IPS-18a (cell line): ENCODE measurements around the gene GRK2.
"Not testable (repeated sequence)": the region's sequence is repeated elsewhere in the genome, so short reads cannot be mapped to it uniquely, and the experiment has no call there.

Source experiments
- H3K27ac ChIP-seq: one replicate; pipeline ENCODE4 v1.5.1; 2013; ENCODE audit warnings: low read length
- H3K27me3 ChIP-seq: one replicate; pipeline ENCODE4 v1.6.1; 2013; ENCODE audit warnings: mild to moderate bottlenecking, low read length; ENCODE audit not compliant: control insufficient read depth, insufficient read depth
- H3K36me3 ChIP-seq: one replicate; pipeline ENCODE4 v1.6.1; 2013; ENCODE audit warnings: low read depth, low read length; ENCODE audit not compliant: control insufficient read depth
- H3K4me1 ChIP-seq: one replicate; pipeline ENCODE4 v1.6.1; 2013; ENCODE audit warnings: low read depth, low read length; ENCODE audit not compliant: control insufficient read depth
- H3K4me3 ChIP-seq: one replicate; pipeline ENCODE4 v1.5.1; 2013; ENCODE audit warnings: low read length
- H3K9ac ChIP-seq: one replicate; pipeline ENCODE4 v1.6.1; 2013; ENCODE audit warnings: mild to moderate bottlenecking, low read length, moderate library complexity
- H3K9me3 ChIP-seq: one replicate; pipeline ENCODE4 v1.6.1; 2013; ENCODE audit warnings: low read depth, low read length; ENCODE audit not compliant: control insufficient read depth

The GRK2 gene

DNA sequence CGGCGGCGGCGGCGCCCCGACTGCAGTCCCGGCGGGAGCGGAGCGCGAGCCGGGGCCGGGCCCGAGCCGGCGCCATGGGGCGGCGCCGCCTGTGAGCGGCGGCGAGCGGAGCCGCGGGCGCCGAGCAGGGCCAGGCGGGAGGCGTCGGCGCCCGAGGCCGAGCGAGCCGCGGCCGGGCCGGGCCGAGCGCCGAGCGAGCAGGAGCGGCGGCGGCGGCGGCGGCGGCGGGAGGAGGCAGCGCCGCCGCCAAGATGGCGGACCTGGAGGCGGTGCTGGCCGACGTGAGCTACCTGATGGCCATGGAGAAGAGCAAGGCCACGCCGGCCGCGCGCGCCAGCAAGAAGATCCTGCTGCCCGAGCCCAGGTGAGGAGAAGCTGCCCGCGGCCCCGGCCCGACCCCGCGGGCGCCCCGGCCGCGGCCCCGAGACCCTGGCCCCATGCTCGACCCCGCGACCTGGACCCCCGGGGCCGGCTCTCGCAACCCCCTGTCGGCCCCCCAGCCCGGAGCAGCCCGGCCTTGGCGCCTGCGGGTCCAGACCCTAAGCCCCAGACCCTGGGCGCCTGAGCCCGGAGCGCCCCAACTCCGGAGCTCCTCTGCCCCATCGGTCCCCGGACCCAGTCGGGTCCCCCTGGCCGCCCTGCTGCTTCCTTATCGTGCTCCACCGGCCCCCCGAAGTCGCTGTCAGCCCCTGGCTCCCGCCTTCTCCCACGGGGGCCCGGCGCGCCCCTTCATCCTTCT lies at the start of gene GRK2:
Gene GRK2 (plus strand): TSS at position 25 of the 739 bp plus-strand sequence. CDS start 227 bp downstream, at position 252.
- peaks cover 3% of the 10 kb centered on the region for H3K36me3 ChIP-seq
- H3K4me3 ChIP-seq: peak within 1 kb of the TSS; percentile 68
- peaks cover 25% of the 10 kb centered on the region for H3K4me1 ChIP-seq
- H3K27ac ChIP-seq: no peak within 1 kb of the TSS
- no peaks in the 10 kb centered on the region for H3K9me3 ChIP-seq
- peak within 1 kb of the TSS; percentile 29 for H3K9ac ChIP-seq
- peaks cover 27% of the 10 kb centered on the region for H3K27me3 ChIP-seq

DNA sequence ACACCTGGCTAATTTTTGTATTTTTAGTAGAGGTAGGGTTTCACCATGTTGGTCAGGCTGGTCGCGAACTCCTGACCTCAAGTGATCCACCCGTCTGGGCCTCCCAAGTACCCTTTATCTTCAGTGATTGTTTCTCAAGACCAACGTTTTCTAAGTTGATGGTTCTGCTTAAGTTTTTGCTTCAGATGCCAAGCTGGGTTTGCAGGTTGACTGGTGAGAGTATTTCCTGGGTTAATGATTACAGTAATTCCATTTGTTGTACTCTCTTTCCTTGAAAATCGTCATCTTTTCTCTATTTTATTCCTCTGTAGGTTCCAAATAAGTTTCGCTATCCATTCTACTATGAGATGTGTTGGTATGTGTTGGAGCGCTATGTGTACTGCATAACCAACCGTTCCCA lies 38.5 kb upstream of the GRK2 start:
- Histone ChIP-seq H3K27me3 (no peaks in the 10 kb centered on the region), H3K27ac (no peak overlapping the region), H3K9ac (no peak overlapping the region), H3K9me3 (no peaks in the 10 kb centered on the region), H3K4me1 (no peaks in the 10 kb centered on the region), H3K4me3 (no peak overlapping the region), H3K36me3 (peaks cover 39% of the 10 kb centered on the region)

DNA sequence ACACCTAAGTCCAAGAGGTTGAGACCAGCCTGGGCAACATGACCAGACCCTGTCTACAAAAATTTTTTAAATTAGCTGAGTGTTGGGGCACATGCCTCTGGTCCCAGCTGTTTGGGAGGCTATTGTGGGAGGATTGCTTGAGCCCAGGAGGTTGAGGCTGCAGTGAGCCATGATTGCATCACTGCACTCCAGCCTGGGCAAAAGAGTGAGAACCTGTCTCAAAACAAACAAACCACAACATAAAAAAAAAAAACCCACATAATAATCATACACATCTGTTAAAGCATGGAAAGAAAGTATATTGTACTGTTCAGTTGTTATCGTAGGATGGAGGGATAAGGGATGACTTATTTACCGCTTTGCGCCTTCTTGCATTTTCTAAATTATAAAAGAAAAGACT lies 35.9 kb upstream of the GRK2 start:
- no peak overlapping the region for H3K9ac ChIP-seq
- no peak overlapping the region for H3K27ac ChIP-seq
- no peaks in the 10 kb centered on the region for H3K4me1 ChIP-seq
- no peaks in the 10 kb centered on the region for H3K9me3 ChIP-seq
- no peaks in the 10 kb centered on the region for H3K27me3 ChIP-seq
- H3K4me3 ChIP-seq: no peak overlapping the region
- H3K36me3 ChIP-seq: peaks cover 37% of the 10 kb centered on the region

DNA sequence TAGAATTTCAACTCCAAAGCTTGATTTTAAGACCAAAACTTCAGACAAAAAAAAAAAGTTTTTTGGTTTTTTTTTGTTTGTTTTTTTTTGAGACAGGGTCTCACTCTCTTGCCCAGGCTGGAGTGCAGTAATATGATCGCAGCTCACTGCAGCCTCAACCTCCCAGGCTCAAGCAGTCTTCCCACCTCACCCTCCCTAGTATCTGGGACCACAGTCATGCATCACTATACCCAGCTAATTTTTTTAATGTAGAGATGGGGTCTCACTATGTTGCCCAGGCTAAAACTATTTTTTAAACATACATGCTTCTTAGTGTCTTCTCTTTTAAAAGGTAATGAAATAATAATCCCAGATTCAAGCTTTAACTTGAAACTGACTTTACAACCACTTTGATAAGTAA lies 35.4 kb upstream of the GRK2 start:
- H3K4me1 ChIP-seq: no peaks in the 10 kb centered on the region
- H3K9me3 ChIP-seq: no peaks in the 10 kb centered on the region
- no peak overlapping the region for H3K9ac ChIP-seq
- H3K27me3 ChIP-seq: no peaks in the 10 kb centered on the region
- no peak overlapping the region for H3K27ac ChIP-seq
- H3K4me3 ChIP-seq: no peak overlapping the region
- H3K36me3 ChIP-seq: peaks cover 37% of the 10 kb centered on the region

DNA sequence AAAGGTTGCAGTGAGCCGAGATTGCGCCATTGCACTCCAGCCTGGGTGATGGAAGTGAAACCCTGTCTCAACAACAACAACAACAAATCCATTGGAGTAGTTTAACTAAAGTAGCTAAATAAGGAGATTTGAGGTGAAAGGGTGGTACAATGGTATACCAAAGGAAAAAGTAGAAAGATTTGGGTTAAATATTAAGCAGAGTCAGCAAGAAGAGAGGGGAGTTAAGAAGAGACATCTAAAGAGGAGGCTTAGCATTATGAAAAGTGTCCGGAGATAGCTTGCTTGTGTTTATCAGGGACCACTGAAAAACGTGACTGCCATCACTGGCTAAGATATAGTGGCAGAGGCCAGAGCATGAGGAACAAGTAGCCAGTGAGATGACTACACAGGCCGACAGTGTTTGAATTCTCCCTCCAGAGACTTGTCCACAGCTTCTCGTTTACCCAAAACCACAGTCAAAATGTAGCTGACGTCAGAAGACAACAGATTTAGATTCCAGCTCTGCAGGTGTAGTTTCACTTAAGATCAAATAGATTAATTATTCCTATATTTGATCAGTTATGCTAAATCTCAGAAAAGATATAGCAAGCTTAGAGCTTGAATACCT lies 32.6 kb upstream of the GRK2 start:
- Histone ChIP-seq H3K36me3 (peaks cover 25% of the 10 kb centered on the region), H3K9ac (no peak overlapping the region), H3K9me3 (no peaks in the 10 kb centered on the region), H3K4me3 (no peak overlapping the region), H3K27ac (no peak overlapping the region), H3K27me3 (no peaks in the 10 kb centered on the region), H3K4me1 (peaks cover 3% of the 10 kb centered on the region)

DNA sequence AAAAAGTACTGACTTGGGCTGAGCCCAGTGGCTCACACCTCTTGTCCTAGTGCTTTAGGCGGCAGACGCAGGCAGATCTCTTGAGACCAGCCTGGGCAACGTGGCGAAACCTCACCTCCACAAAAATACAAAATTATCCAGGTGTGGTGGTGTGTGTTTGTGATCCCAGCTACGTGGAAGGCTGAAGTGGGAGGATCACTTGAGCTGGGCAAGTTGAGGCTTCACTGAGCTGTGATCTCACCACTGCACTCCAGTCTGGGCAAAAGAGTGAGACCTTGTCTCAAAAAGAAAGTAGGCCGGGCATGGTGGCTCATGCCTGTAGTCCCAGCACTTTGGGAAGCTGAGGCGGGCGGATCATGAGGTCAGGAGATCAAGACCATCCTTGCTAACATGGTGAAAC lies 31.7 kb upstream of the GRK2 start:
- Histone ChIP-seq H3K36me3 (peaks cover 19% of the 10 kb centered on the region), H3K4me1 (peaks cover 12% of the 10 kb centered on the region)
- H3K27me3 ChIP-seq, H3K4me3 ChIP-seq, H3K9ac ChIP-seq, H3K27ac ChIP-seq, H3K9me3 ChIP-seq: not testable (repeated sequence)

DNA sequence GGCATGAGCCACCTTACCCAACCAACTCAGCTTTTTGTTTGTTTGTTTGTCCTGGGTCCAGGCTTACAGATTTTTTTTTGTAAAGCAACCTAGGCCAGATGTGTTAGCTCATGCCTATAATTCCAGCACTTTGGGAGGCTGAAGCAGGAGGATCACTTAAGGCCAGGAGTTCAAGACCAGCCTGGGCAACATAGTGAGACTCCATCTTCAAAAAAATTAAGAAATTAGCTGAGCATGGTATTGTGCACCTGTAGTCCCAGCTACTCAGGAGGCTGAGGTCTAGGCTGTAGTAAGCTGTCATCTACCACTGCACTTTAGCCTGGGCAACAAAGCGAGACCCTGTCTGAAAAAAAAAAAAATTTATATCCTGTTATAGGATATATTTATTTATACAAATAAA lies 28.7 kb upstream of the GRK2 start:
- H3K4me3 ChIP-seq: no peak overlapping the region
- no peak overlapping the region for H3K9ac ChIP-seq
- no peak overlapping the region for H3K27ac ChIP-seq
- peaks cover under 1% of the 10 kb centered on the region for H3K36me3 ChIP-seq
- no peaks in the 10 kb centered on the region for H3K27me3 ChIP-seq
- peaks cover 18% of the 10 kb centered on the region for H3K4me1 ChIP-seq
- H3K9me3 ChIP-seq: no peaks in the 10 kb centered on the region

DNA sequence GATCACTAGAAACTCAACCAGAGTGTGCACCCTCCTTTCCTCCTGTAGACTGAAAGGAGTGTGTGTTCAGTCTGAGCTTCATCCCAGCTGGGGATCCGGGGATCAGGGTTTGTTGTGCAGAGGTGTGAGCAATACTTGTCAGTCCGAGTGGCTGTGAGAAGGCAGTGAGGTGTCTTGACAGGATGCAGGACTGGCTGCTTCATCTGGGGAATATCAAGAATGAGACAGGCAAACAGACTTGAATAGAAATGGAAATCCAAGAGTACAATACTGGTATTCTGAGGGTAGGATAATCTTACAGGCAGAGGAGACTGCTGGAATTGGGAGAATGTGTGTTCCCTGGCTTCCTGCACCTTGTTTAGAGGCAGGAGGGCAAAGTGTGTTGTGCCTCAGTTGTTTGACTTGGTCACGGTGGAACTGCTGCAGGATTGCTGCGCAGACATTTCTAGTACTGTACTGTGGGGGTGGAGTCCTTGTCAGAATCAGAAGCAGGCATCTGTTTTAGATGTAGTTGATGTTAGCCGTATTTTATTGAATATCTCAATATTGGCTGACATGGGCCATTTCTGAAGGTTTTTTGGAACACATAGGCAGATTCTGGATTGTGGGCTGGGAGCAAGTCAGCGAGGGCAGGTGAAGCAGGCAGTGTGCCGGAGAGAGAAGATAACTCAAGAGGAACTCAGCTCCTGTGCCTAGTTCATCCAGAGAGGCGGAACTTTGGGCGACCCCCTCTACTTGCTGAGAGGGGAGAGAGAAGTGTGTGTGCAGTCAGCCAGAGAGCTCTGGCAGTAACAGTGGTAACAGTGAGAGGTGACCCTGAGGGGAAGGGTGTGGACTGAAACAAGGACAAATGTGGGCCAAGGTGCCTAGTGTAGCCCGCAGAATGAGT lies 27.1 kb upstream of the GRK2 start:
- H3K4me1 ChIP-seq: peaks cover 18% of the 10 kb centered on the region
- H3K36me3 ChIP-seq: peaks cover 17% of the 10 kb centered on the region
- H3K27me3 ChIP-seq: no peaks in the 10 kb centered on the region
- peak overlapping the region; percentile 48 for H3K4me3 ChIP-seq
- H3K27ac ChIP-seq: peak overlapping the region; percentile 14
- H3K9me3 ChIP-seq: no peaks in the 10 kb centered on the region
- peak overlapping the region; percentile 19 for H3K9ac ChIP-seq

DNA sequence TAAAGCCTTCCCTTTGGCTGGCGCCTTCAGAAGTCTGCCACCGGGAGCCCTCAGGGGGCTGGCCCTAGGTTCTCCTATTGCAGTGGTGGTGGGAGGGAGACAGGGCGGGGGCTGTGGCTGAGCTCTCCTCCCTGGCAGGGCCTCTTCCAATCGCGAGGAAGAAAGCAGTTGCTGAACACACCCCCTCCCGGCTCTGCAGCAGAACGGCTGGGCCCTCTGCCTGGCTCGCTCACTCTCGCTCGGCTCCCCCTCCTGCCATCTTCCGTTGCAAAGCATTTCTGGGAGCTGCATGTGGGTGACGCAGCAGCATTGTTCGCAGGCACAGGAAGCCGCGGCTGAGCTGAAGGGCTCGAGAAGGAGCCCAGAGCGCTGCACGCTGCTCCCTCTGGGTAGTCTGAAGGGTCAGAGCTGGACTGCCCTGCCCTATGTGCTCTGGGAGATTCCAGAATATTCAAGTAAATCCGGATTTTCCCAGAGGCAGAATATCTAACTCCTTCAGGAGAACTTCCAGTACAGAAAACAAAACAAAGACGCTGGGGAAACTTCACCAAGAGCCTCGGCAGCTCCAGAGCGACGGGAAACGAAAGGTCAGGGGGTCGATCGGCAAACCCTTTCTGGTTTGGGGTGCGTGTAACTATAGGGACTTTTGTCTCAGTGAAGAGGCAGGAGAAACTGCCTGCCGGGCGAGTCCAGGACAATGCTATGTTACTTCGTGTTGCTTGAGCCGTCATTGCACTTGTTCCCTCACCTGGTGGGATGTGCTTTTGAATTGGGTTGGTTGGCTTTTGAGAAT lies 26.3 kb upstream of the GRK2 start:
- Histone ChIP-seq H3K36me3 (peaks cover 24% of the 10 kb centered on the region), H3K9ac (peak overlapping the region; percentile 98), H3K4me1 (peaks cover 18% of the 10 kb centered on the region), H3K27ac (peak overlapping the region; percentile 94), H3K9me3 (no peaks in the 10 kb centered on the region), H3K4me3 (peak overlapping the region; percentile 84), H3K27me3 (no peaks in the 10 kb centered on the region)

DNA sequence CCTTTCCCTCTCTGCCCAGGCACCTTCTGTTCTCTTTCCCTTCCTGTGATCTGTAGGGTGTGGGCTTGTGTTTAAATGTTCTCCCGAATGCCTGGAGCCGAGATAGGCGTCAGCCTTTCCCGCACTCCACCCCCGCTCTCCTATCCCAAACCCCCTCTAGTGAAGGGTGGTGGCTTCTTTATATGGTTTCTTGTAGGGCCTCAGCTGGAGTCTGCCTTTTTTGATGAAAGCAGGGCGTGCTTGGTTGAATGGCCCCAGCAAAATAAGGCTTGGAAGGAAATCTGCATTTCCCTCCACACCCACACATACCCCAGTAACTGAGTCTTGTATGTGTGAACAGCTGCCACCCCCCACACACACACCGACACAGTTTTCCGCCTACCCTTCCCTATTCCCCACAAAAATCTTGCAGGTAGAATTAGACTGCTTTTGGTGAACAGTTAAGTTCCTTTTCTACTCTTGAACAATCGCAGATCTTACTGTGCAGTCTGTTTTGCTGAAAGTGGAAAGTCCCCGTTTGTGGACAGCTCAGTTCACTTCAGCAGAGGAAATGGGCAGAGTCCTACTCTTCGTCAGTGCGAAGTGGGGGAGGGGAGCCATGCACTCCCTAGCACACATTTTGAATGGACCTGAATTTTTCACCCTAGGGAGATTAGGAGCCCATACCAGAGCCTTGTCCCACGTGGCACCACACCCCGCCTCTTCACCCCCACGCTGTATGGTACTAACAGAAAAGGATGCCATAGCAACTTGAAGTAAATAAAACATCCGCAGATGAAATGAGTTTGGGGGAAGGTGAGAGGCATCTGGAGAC lies 25.5 kb upstream of the GRK2 start:
- Histone ChIP-seq H3K4me1 (peaks cover 18% of the 10 kb centered on the region), H3K9me3 (no peaks in the 10 kb centered on the region), H3K9ac (peak overlapping the region; percentile 98), H3K4me3 (peak overlapping the region; percentile 84), H3K36me3 (peaks cover 32% of the 10 kb centered on the region), H3K27ac (peak overlapping the region; percentile 94), H3K27me3 (no peaks in the 10 kb centered on the region)
